ENCODE data around the gene PPP4R3A.
"Not testable (repeated sequence)": the region's sequence is repeated elsewhere in the genome, so short reads cannot be mapped to it uniquely, and the experiment has no call there.

PPP4R3A gene

GRCh38 chr14:91428931-91429330 lies 81.2 kb downstream of the PPP4R3A start:
- DNase-seq, result not testable (repeated sequence)

GRCh38 chr14:91425531-91425944 lies 84.6 kb downstream of the PPP4R3A start:
- not testable (repeated sequence) for DNase-seq

DNA sequence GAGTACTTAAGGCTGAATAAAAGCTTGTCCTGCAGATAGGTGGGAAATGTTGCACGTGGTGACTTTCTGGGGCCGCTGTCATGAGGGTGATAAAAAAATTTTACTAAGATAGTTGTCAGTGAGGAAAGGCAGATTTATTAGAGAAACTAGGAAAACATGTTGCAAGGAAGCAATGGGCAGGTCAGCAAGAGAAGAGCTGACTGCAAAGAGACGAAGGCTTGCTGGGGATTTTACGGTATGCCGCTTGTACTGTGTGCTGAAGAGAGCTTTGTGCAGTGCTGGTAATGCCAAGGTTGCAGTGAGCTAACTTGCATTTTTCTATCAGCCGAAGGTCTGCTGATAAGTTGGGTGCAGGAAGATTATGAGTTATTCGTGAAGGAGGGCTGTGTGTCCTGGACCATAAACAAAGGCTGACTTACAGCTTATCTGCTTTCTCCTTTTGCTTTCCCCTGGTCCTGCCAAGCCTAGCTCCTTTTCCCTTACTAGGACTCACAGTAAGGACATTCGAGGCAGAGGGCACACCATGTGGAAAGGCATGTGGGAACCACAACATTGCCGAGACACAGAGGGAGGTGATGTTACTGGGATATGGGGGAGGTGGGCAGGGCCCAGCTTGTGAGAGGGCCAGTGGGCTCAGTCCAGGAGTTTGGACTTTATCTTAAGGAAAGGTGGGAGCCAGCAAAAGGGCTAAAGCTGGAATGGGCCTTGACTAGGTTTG lies 85.1 kb downstream of the PPP4R3A start:
- DNase-seq, result no peak

DNA sequence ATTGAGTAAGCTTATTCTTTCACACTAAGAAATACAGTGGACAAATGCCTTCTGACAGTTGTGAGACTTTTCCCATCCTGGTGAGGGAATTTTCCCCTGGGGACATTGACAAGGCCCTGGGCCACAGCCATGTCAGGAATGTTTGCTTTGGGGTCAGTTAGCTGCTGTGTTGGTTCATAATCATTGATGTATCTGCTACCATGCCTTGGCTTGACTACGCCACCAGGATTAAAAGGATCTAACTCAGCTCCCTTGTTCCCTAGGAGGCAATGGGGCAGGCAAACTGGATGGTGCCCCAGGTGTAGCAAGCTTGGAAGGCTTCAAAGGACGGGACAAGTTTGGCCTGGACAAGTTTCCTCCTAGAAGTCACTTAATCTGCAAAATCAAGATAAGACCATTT lies 89.4 kb downstream of the PPP4R3A start:
- DNase-seq, result no peak

DNA sequence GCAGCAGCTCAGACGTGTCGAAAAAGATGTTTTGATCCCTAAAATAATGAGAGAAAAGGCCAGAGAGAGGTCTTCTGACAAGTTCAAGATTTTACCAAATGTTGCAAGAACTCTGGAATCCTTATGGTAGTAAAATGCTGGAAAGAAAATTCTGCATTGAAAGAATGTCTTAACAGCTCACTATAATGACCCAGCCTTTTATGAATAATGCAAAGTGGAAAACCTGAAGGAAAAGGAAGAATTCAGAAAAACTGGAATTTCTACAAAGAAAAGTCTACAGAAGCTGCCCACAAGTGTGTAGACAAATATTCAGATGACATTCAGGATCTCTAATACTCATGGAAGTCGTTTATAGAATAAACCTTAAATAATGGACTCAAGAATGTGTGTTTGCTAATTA lies 90.7 kb downstream of the PPP4R3A start:
- DNase-seq, result no peak

DNA sequence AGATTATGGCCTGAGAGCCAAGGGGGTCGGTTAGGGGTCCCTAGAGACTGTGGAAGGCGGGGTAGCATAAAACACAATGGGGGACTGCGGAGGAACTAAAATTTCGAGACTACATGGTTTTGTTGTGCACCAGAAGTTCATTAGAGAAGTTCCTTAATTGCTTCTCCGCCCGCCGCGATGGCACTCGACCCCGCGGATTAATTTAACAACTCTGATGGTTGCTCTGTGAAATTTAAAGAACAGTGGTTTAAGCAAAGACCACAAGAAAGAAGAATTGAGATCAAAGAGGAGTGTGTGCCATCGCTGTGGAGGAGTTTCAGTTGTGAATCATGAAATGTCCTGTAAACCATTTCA lies 91.1 kb downstream of the PPP4R3A start:
- peak; percentile 71 for DNase-seq

GRCh38 chr14:91418387-91419043 lies 91.6 kb downstream of the PPP4R3A start:
- DNase-seq, result peak; percentile 91

- DNase-seq, result peak; percentile 71
Observed at GRCh38 chr14:91417983-91418386, 92.1 kb downstream of the PPP4R3A start.

DNA sequence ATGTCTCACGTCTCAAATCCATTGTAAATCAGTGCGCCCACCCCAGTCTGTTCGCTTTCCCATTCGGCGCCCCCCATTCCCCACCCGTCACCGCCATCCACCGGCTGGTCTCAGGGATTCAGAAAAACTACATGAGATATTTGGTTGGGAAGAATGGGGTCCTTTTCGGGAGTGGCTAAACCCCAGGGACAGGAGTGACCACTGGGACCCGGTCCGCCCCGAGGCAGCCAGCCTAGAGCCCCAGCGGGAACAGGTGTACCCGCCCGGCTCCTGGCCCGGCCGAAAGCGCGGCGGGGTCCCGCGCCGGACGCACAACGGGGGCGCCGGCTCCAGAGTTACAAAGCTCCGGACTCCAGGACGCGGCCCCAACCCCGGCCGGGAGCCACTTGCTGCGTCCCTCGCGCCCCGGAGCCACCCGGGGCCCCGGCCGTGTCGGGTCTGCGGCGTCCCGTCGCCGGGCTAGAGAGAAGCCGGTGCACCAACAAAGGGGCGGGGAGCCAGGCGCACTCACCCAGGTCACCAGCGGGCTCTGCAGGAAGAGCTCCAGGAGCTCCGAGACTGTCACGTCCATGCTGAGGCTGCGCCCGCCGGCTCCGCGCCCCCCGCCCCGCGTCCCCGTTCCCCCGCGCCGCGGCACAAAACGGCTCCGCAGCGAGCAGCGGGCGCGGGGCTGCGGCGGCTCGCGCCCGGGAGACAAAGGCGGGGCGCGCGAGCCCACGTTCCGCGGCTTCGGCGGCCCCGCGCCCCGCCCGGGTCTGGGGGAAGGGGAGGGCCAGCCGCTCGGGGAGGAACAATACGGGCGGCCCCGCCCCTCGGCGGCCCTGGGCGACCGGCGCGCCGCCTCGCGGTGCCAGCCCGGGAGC lies 92.8 kb downstream of the PPP4R3A start, which contains the start of gene CCDC88C:
CCDC88C (minus strand) TSS at position 701 of the 863 bp plus-strand sequence; CDS start at position 571, 130 bp downstream.
- DNase-seq, result peak; percentile 82

GRCh38 chr14:91416744-91417119 lies 93.4 kb downstream of the PPP4R3A start:
- no peak for DNase-seq

DNA sequence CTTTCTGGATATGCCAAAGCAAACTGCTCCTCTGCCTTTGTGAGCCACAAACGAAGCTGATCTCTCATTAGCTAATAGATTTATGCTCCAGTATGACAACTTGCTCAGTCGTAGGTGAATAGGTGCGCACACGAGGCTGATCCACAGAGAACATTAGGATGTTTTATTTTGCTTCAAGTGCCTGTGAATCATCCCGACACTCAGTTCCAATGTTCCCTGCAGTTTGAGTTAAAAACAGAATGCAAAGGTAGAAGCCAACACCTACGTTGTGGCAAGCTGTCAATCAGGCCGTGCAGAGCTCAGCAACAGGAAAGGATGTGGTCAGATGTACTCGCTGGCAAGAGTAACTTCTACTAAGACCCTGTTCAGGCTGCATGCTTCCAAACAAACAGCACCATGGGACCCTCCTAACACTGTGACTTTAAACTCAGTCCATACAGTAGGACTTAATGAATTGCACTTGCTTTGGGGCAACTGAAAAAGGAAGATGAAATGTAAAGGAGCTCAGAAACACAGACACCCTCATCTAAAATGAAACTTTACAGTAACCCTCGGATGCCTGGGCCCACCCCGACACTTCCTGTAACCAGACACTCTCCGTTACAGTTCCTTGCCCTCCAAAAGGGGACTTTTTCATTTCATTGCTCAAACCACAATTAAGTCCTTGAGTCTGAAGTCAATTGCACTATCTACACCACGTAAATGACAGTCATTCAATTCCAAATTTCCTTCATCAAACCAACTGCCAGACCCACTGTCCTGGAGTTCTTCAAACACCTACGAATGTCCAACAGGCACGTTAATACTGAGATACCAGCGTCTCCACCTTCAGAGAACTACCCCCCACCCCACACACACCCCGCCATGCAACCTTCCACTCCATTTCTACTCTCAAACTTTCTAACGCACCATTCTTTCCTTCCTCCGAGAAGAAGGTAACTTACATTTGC lies 94.0 kb downstream of the PPP4R3A start:
- DNase-seq, result peak; percentile 86

GRCh38 chr14:91414475-91414833 lies 95.7 kb downstream of the PPP4R3A start:
- DNase-seq, result no peak

DNA sequence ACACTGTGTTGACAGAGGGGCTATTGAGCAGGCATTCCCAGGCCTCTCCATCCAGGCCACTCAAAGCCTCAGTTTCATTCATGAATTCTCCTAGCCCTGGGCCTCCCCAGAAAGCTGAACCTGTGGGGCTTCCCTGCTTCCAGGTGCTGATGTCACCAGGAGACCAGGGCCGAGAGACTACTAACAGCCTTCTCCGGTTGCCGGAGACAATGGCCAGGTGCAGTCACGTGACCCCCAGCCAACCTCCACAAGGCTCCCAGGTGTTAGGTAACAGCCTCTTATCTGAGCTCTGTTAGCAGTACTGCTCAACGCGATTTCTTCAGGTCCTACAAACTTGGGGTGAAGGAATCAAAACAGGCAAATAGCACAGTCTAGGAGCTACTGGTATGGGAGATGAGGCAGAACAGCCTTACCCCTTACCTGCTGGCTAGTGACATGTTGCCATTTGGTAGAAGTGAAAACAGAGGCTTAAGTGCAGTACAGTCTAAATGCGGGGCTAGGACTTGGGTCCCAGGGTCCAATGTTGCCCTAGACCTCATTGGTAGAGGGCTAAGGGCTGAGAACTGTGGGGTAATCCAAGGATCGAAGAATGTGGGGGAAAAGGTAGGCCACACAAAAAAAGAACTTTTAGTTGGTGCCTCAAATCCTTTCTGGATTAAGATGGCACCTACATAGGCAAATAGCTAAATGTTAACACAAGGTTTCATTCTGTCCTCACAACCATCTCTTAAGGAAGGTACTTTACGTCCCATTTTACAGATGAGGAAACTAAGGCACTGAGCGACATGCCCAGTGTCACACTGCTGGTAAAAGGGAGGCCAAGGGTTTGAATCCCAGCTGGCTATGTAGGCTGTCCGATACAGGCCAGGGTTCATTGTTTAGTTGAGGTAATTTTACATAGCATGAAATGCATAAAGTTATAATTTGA lies 96.3 kb downstream of the PPP4R3A start:
- no peak for DNase-seq

DNA sequence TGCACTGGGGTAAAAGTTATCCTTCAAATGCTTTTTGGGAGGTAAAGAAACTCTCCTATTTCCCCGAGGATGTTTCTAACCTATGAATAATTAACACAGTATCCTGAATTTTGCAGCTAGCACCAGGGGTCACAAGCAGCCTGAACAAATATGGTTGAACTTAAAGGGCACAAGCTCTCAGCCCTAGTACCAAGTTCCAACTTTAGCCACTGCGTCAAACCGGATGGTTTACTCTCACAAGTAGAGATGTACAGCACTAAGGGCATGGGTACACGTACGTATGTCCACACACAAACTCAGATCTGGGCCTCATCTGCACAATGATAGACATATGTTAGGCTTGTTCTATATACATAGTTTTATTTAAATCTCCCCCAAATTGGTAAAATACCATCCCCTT lies 97.2 kb downstream of the PPP4R3A start:
- DNase-seq, result no peak

- DNase-seq, result no peak
Observed at GRCh38 chr14:91410771-91411536, 99.2 kb downstream of the PPP4R3A start.

- DNase-seq, result peak; percentile 74
Observed at GRCh38 chr14:91409928-91410718, 100.0 kb downstream of the PPP4R3A start.

DNA sequence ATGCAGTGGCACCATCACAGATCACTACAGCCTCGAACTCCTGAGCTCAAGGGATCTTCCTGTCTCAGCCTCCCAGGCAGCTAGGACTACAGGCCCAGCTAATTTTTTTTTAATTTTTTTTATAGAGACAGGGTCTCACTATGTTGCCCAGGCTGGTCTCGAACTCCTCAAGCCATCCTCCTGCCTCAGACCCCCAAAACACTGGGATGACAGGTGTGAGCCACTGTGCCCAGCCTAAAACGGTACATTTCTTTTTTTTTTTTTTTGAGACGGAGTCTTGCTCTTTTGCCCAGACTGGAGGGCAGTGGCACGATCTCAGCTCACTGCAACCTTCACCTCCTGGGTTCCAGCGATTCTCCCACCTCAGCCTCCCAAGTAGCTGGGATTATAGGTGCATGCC lies 100.9 kb downstream of the PPP4R3A start:
- not testable (repeated sequence) for DNase-seq

Data from activated CD4-positive, alpha-beta T cell treated with anti-CD3 and anti-CD28 coated beads, Interleukin-2, Interleukin-6, amounts not matched to agents 100 ng/mL and 50 ng/mL, durations not matched to agents 16 hours and 8 hours (primary cell).